A549 (cell line): ENCODE data around the gene BCL10. TPM values are rescaled to one million over a fixed set of nuclear protein-coding genes. Genes with fewer than 3 reads are reported as not detected.
A peak's percentile ranks its signal among the peaks of the same experiment; 100 is the strongest.

ENCODE experiments used
- ATAC-seq, 2 experiments: fragments of 200-7000 bp in 1 of 2; fragments of >200 bp in 1 of 2; cut with Nextera tagmentation in 1 of 2; cut with Tn5 transposase in 1 of 2; 3 replicates each; pipeline versions ENCODE4 v1.8.0 to v1.9.1; 2018 to 2020; ENCODE audit warnings: mild to moderate bottlenecking in 1 of 2, moderate library complexity in 1 of 2
- CTCF ChIA-PET: fragments of 300-600 bp; sonication (Branson Sonifier 250); formaldehyde crosslinking; extraction: SDS; loops from one replicate; lab custom pipeline; 2021; ENCODE audit warnings: antibody characterized with exemption, inconsistent platforms; lab: Yijun Ruan, JAX
- POLR2A ChIA-PET: fragments of 350-600 bp; formaldehyde crosslinking; extraction: SDS; loops from one replicate; lab custom pipeline; 2021; ENCODE audit warnings: antibody characterized with exemption, inconsistent platforms; lab: Yijun Ruan, JAX
- DNase-seq, 2 experiments: peaks; one replicate each; pipeline versions ENCODE4 v3.0.0 to v3.0.0-alpha.2; 2011 to 2016; ENCODE audit warnings: low read depth in 1 of 2, low spot score in 1 of 2
- FAIRE-seq: peaks from 2 replicates; lab custom pipeline; 2011; peaks lifted over from hg19 to GRCh38; lab: Jason Lieb, UNC
- H3K27ac ChIP-seq, 2 experiments: fragments of >200 bp; sonication (Bioruptor Twin); formaldehyde crosslinking; 3 replicates each; pipeline ENCODE4 v1.5.1; 2016 to 2017
- H3K4me1 ChIP-seq: fragments of >200 bp; sonication (Bioruptor Twin); formaldehyde crosslinking; 3 replicates; pipeline ENCODE4 v1.6.1; 2016
- H3K4me2 ChIP-seq: fragments of >200 bp; sonication (Bioruptor Twin); formaldehyde crosslinking; 3 replicates; pipeline ENCODE4 v1.6.1; 2016
- H3K4me3 ChIP-seq: fragments of >200 bp; sonication (Bioruptor Twin); formaldehyde crosslinking; 3 replicates; pipeline ENCODE4 v1.5.1; 2016
- H3K9me3 ChIP-seq: fragments of >200 bp; sonication (Bioruptor Twin); formaldehyde crosslinking; 3 replicates; pipeline ENCODE4 v1.6.1; 2016
- ATOH8 ChIP-seq: fragments of 250-450 bp; sonication (Bioruptor Pico); IDR thresholded peaks from 2 replicates; pipeline ENCODE4 v1.5.0; 2020; ENCODE audit warnings: low read depth, mild to moderate bottlenecking, moderate library complexity
- BHLHE40 ChIP-seq: IDR thresholded peaks from 2 replicates; pipeline ENCODE4 v1.6.1; 2012; ENCODE audit warnings: low read depth, low read length, inconsistent platforms
- CBX8 ChIP-seq: fragments of 200-600 bp; sonication (generic); IDR thresholded peaks from 2 replicates; pipeline ENCODE4 v1.6.1; 2016
- CHD4 ChIP-seq: fragments of 200-600 bp; sonication (generic); IDR thresholded peaks from 2 replicates; pipeline ENCODE4 v1.6.1; 2016; ENCODE audit warnings: antibody characterized with exemption, mild to moderate bottlenecking, borderline replicate concordance
- E2F6 ChIP-seq: IDR thresholded peaks from 2 replicates; pipeline ENCODE4 v1.6.1; 2012; ENCODE audit warnings: low read depth, borderline replicate concordance
- EHMT2 ChIP-seq: fragments of 200-600 bp; sonication (generic); IDR thresholded peaks from 2 replicates; pipeline ENCODE4 v1.6.1; 2016; ENCODE audit warnings: antibody characterized with exemption, low read depth, mild to moderate bottlenecking, moderate library complexity
- ELK1 ChIP-seq: fragments of 150-350 bp; IDR thresholded peaks from 2 replicates; pipeline ENCODE4 v1.6.1; 2014; ENCODE audit warnings: low read depth, mild to moderate bottlenecking, low read length
- FOSL2 ChIP-seq, 2 experiments: fragments of 450-650 bp in 1 of 2; fragments of >200 bp in 1 of 2; sonication (Bioruptor Twin) in 1 of 2; formaldehyde crosslinking; IDR thresholded peaks; 2 replicates each; pipeline versions ENCODE4 v1.5.0 to v1.6.1; 2016 to 2020; ENCODE audit warnings: mild to moderate bottlenecking in 1 of 2, moderate library complexity in 1 of 2
- FOXS1 ChIP-seq: fragments of 250-450 bp; sonication (Bioruptor Pico); IDR thresholded peaks from 2 replicates; pipeline ENCODE4 v1.5.0; 2020; ENCODE audit warnings: mild to moderate bottlenecking, moderate library complexity
- HES2 ChIP-seq: fragments of >200 bp; sonication (Bioruptor Twin); formaldehyde crosslinking; IDR thresholded peaks from 2 replicates; pipeline ENCODE4 v1.6.1; 2016
- HEYL ChIP-seq: fragments of 250-450 bp; sonication (Bioruptor Pico); IDR thresholded peaks from 2 replicates; pipeline ENCODE4 v1.8.0; 2021; ENCODE audit warnings: mild to moderate bottlenecking, moderate library complexity
- HMGXB4 ChIP-seq: fragments of 250-450 bp; sonication (Bioruptor Pico); IDR thresholded peaks from 2 replicates; pipeline ENCODE4 v1.5.0; 2021; ENCODE audit warnings: mild to moderate bottlenecking, moderate library complexity, borderline replicate concordance
- HOXB5 ChIP-seq: fragments of 250-450 bp; sonication (Bioruptor Pico); IDR thresholded peaks from 2 replicates; pipeline ENCODE4 v1.5.0; 2020; ENCODE audit warnings: mild to moderate bottlenecking, moderate library complexity
- MAX ChIP-seq: IDR thresholded peaks from 2 replicates; pipeline ENCODE4 v1.6.1; 2012
- MYC ChIP-seq: IDR thresholded peaks from 2 replicates; pipeline ENCODE4 v1.6.1; 2012; ENCODE audit warnings: mild to moderate bottlenecking, inconsistent platforms, low read length, improper control_type of control experiment, borderline replicate concordance
- NPAS2 ChIP-seq: fragments of 250-450 bp; sonication (Bioruptor Pico); IDR thresholded peaks from 2 replicates; pipeline ENCODE4 v1.8.0; 2022; ENCODE audit warnings: mild to moderate bottlenecking, moderate library complexity, borderline replicate concordance
- NR3C1 ChIP-seq: fragments of >200 bp; sonication (Bioruptor Twin); formaldehyde crosslinking; IDR thresholded peaks from 3 replicates; pipeline ENCODE4 v1.6.1; 2017
- PHF8 ChIP-seq: fragments of 200-600 bp; sonication (generic); IDR thresholded peaks from 2 replicates; pipeline ENCODE4 v1.6.1; 2016; ENCODE audit warnings: low read depth, mild to moderate bottlenecking, antibody characterized with exemption, moderate library complexity, borderline replicate concordance
- RAD21 ChIP-seq, 2 experiments: fragments of >200 bp in 1 of 2; sonication (Bioruptor Twin) in 1 of 2; formaldehyde crosslinking in 1 of 2; IDR thresholded peaks in 1 of 2; conservative IDR thresholded peaks in 1 of 2; 2 replicates in 1 of 2; 3 replicates in 1 of 2; pipeline ENCODE4 v1.6.1; 2012 to 2018; ENCODE audit warnings: inconsistent platforms in 1 of 2
- RARB ChIP-seq: fragments of 250-450 bp; sonication (Bioruptor Pico); IDR thresholded peaks from 2 replicates; pipeline ENCODE4 v1.8.0; 2021; ENCODE audit warnings: mild to moderate bottlenecking, moderate library complexity
- RCOR1 ChIP-seq: fragments of 150-350 bp; IDR thresholded peaks from 2 replicates; pipeline ENCODE4 v1.6.1; 2014; ENCODE audit warnings: antibody characterized with exemption, low read length, low read depth
- RFX5 ChIP-seq: fragments of 450-650 bp; IDR thresholded peaks from 2 replicates; pipeline ENCODE4 v1.7.1; 2014; ENCODE audit warnings: antibody characterized with exemption, mild to moderate bottlenecking, moderate library complexity
- RNF2 ChIP-seq: fragments of 200-600 bp; sonication (generic); IDR thresholded peaks from 2 replicates; pipeline ENCODE4 v1.6.1; 2016; ENCODE audit warnings: low read depth, mild to moderate bottlenecking, antibody characterized with exemption, moderate library complexity, borderline replicate concordance
- SREBF2 ChIP-seq: fragments of 450-650 bp; IDR thresholded peaks from 2 replicates; pipeline ENCODE4 v1.6.1; 2014; ENCODE audit warnings: mild to moderate bottlenecking, moderate library complexity
- TP53 ChIP-seq: fragments of 250-450 bp; sonication (Bioruptor Pico); IDR thresholded peaks from 2 replicates; pipeline ENCODE4 v1.5.0; 2021; ENCODE audit warnings: mild to moderate bottlenecking, moderate library complexity
- USF2 ChIP-seq: fragments of 450-650 bp; IDR thresholded peaks from 2 replicates; pipeline ENCODE4 v1.6.1; 2014; ENCODE audit warnings: antibody characterized with exemption
- ZNF302 ChIP-seq: fragments of 250-450 bp; sonication (Bioruptor Pico); IDR thresholded peaks from 2 replicates; pipeline ENCODE4 v1.9.0; 2021; ENCODE audit warnings: inconsistent platforms, mild to moderate bottlenecking, moderate library complexity
- WGBS: methylation state at CpG from one replicate; pipeline ENCODE4 v1.1.6; 2017; ENCODE audit errors: missing lambda C conversion rate; 5-methylcytosine and 5-hydroxymethylcytosine counted together
- polyA plus RNA-seq, 4 experiments: library from polyadenylated mRNA; depleted of rRNA in 3 of 4; stranded (reverse); fragments of >200 nt; fragmentation: RNase III in 1 of 4; extraction: RNeasy Plus Mini Kit Qiagen cat#74134 plus additional on column Dnase treatment in 1 of 4; gene quantifications; 2 replicates in 3 of 4; 3 replicates in 1 of 4; pipeline ENCODE4 v1.2.3, GENCODE V29; 2011 to 2017

BCL10 gene
- polyA plus RNA-seq, 2 of the 4 experiments (the other 2 are of a cell fraction): 8.9 to 15.5 TPM

GRCh38 chr1:85289207-85289847 lies 12.9 kb upstream of the BCL10 start (continued):
- TF ChIP-seq USF2 (no peak), EHMT2 (no peak), RAD21 (conservative IDR thresholded peaks at IDR 0.05 in 1 of 2, IDR thresholded peaks at IDR 0.05 in 1 of 2) (no peak), PHF8 (no peak), RARB (CRISPR knock-in tag) (no peak), E2F6 (no peak), NPAS2 (CRISPR knock-in tag) (no peak), CBX8 (no peak), FOSL2 (IDR thresholded peaks at IDR 0.05) (peak; percentile 48; the same call in 1 of the 2 replicates), FOSL2 (CRISPR knock-in tag; IDR thresholded peaks at IDR 0.05) (peak; percentile 66), MAX (peak; percentile 35; the same call in 1 of the 2 replicates), HES2 (no peak), NR3C1 (no peak), RFX5 (no peak), ATOH8 (CRISPR knock-in tag) (no peak)
- TF ChIP-seq, all 56 proteins: peak for 3

- FAIRE-seq (no peak), ATAC-seq (no peak), DNase-seq (no peak)
- no peak overlapping the region for H3K4me3 ChIP-seq
- CTCF ChIA-PET: interaction anchor here (0.6 to 2.5 kb wide), 2 partner anchors 25 to 30 kb away, joined by 3 to 11 read pairs; partner anchors contain the start of gene C1orf52
- 83% methylated on average over 2 of the region's 2 CpGs for WGBS
- TF ChIP-seq SREBF2 (no peak), MYC (no peak), RNF2 (no peak), ZNF302 (CRISPR knock-in tag) (no peak), CHD4 (no peak), RCOR1 (no peak), BHLHE40 (no peak), HMGXB4 (CRISPR knock-in tag) (no peak), HEYL (CRISPR knock-in tag) (no peak), HOXB5 (CRISPR knock-in tag) (no peak), TP53 (no peak), PHF8 (no peak), ELK1 (no peak), CBX8 (no peak), FOXS1 (CRISPR knock-in tag) (no peak)
- H3K4me2 ChIP-seq: no peak overlapping the region
- POLR2A ChIA-PET: no interaction called here
- H3K27ac ChIP-seq: 0 out of 6 replicates have a peak overlapping the region, but pooled peaks of 1 of the 2 experiments have one; percentile 37
- H3K9me3 ChIP-seq: no peaks in the 10 kb centered on the region
- H3K4me1 ChIP-seq: peaks cover 17% of the 10 kb centered on the region
Observed at GRCh38 chr1:85284202-85284601, 7.8 kb upstream of the BCL10 start.
